AG09319 (cell line): ENCODE measurements around the gene PWP1.
"Not testable (repeated sequence)": the region's sequence is repeated elsewhere in the genome, so short reads cannot be mapped to it uniquely, and the experiment has no call there.

Experiments used
- DNase-seq: peaks from one replicate; pipeline ENCODE4 v3.0.0-alpha.2; 2010; ENCODE audit warnings: low read depth; ENCODE audit errors: extremely low read depth
- CTCF ChIP-seq: IDR thresholded peaks from 2 replicates; pipeline ENCODE4 v1.5.1; 2011; ENCODE audit warnings: low read depth, mild to moderate bottlenecking, inconsistent platforms, low read length, moderate library complexity

The PWP1 gene

GRCh38 chr12:107681836-107682820 lies 3.5 kb upstream of the PWP1 start:
- TF ChIP-seq CTCF, result no peak

DNA sequence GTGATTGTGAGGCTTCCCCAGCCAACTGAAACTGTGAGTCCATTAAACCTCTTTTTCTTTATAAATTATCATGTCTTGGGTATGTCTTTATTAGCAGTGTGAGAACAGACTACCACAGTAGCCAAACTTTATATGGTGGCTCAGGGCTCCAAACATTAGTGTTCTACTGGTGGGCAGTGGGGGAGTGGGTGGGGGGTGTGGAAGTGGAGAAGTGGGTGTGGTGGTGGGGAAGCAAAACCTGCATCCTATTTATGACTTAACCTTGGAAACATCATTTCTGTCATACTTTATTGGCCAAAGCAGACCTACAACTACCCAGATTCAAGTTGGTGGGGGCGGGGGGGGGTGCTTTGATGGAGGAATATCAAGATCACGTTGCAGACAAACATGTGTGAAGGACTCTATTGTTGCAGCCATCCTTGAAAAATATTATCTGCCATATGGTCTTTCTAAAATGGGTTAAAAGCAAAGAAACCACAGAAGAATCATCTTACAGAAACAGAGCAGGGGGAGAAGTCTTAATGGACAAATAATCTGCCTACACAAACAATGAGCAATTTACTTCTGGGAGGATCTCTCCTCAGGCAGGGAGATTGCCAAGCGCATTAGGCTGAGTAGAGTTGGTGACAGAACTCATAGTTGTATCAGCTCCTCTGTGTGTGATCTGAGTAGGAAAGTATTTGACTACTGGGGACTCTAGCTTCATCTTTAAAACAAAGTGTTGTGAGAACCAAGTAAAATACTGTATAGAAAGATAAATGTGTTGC lies 1.4 kb upstream of the PWP1 start:
- no peak for TF ChIP-seq CTCF
- no peak for DNase-seq

More at GRCh38 chr12:107681836-107682820, 3.5 kb upstream of the PWP1 start:
- no peak for DNase-seq

- TF ChIP-seq CTCF, result no peak
- DNase-seq, result no peak
These were observed 624 bp upstream of the PWP1 start for GRCh38 chr12:107684990-107685359.

GRCh38 chr12:107695772-107696171 lies 10.2 kb downstream of the PWP1 start:
- TF ChIP-seq CTCF, result peak; percentile 11
- not testable (repeated sequence) for DNase-seq

DNA sequence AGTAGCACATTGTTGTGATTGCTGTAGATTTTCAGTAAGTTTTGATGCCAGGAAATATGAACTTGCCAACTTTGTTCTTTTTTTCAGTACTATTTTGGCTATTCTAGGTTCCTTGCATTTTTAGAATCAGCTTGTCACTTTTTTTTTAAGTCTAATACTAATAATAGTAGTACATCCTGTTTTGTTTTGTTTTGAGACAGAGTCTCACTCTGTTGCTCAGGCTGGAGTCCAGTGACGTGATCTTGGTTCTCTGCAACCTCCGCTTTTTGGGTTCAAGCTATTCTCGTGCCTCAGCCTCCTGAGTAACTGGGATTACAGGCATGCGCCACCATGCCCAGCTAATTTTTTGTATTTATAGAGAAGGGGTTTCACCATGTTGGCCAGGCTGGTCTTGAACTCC lies 16.5 kb downstream of the PWP1 start:
- no peak for TF ChIP-seq CTCF
- no peak for DNase-seq

GRCh38 chr12:107704041-107704440 lies 18.4 kb downstream of the PWP1 start:
- DNase-seq, result no peak
- TF ChIP-seq CTCF, result no peak

GRCh38 chr12:107705522-107705921 lies 19.9 kb downstream of the PWP1 start:
- DNase-seq, result not testable (repeated sequence)
